AG10803 (cell line): ENCODE measurements around the gene IL33.

ENCODE experiments used
- DNase-seq: peaks from one replicate; pipeline ENCODE4 v3.0.0; 2010; ENCODE audit warnings: low read depth
- H3K4me3 ChIP-seq: 2 replicates; pipeline ENCODE4 v1.5.1; 2011; ENCODE audit warnings: mild to moderate bottlenecking, low read length, control low read depth
- CTCF ChIP-seq: conservative IDR thresholded peaks from 2 replicates; pipeline ENCODE4 v1.5.1; 2011; ENCODE audit warnings: mild to moderate bottlenecking, low read length, control low read depth, inconsistent platforms

IL33 gene

GRCh38 chr9:6229186-6229585, 13.6 kb downstream of the IL33 start:
- no peak for TF ChIP-seq CTCF
- no peak overlapping the region for H3K4me3 ChIP-seq
- DNase-seq: no peak

GRCh38 chr9:6229619-6230018, 14.0 kb downstream of the IL33 start:
- H3K4me3 ChIP-seq: no peak overlapping the region
- DNase-seq: no peak
- TF ChIP-seq CTCF: no peak

GRCh38 chr9:6230037-6230780, 14.6 kb downstream of the IL33 start:
- no peak for DNase-seq
- no peak overlapping the region for H3K4me3 ChIP-seq
- no peak for TF ChIP-seq CTCF

GRCh38 chr9:6232336-6232945, 16.8 kb downstream of the IL33 start:
- no peak for TF ChIP-seq CTCF
- no peak for DNase-seq
- H3K4me3 ChIP-seq: no peak overlapping the region

GRCh38 chr9:6234014-6234413, 18.4 kb downstream of the IL33 start:
- no peak for TF ChIP-seq CTCF
- H3K4me3 ChIP-seq: no peak overlapping the region
- no peak for DNase-seq

- TF ChIP-seq CTCF: no peak
- H3K4me3 ChIP-seq: no peak overlapping the region
- no peak for DNase-seq
Measured at GRCh38 chr9:6237267-6237666, 21.7 kb downstream of the IL33 start.

- TF ChIP-seq CTCF: no peak
- no peak overlapping the region for H3K4me3 ChIP-seq
- no peak for DNase-seq
Measured at GRCh38 chr9:6239048-6239461, 23.4 kb downstream of the IL33 start.
